Smooth muscle cell (in vitro differentiated cells): ENCODE measurements around the gene SIRPA. TPM values are rescaled to one million over a fixed set of nuclear protein-coding genes. Genes with fewer than 3 reads are reported as not detected.

Source experiments
- DNase-seq: peaks from one replicate; lab custom pipeline; 2025; ENCODE audit not compliant: unreplicated experiment; lab: John Stamatoyannopoulos, UW
- H2AFZ ChIP-seq: fragments of 200-600 bp; sonication (generic); 2 replicates; pipeline ENCODE4 v1.6.0; 2016; ENCODE audit warnings: antibody characterized with exemption, low read depth, mild to moderate bottlenecking
- H3F3A ChIP-seq: fragments of 200-600 bp; sonication (generic); 2 replicates; pipeline ENCODE4 v1.6.0; 2017; ENCODE audit warnings: antibody characterized with exemption, low read depth
- H3K27ac ChIP-seq: fragments of 200-600 bp; sonication (generic); 2 replicates; pipeline ENCODE4 v1.5.1; 2016; ENCODE audit warnings: low read depth, mild to moderate bottlenecking
- H3K27me3 ChIP-seq: fragments of 200-600 bp; sonication (generic); 2 replicates; pipeline ENCODE4 v1.6.1; 2016; ENCODE audit warnings: low read depth, mild to moderate bottlenecking
- H3K36me3 ChIP-seq: fragments of 200-600 bp; sonication (generic); 2 replicates; pipeline ENCODE4 v1.5.1; 2016; ENCODE audit warnings: low read depth
- H3K4me1 ChIP-seq: fragments of 200-600 bp; sonication (generic); 2 replicates; pipeline ENCODE4 v1.5.1; 2016; ENCODE audit warnings: low read depth
- H3K4me2 ChIP-seq: fragments of 200-600 bp; sonication (generic); 2 replicates; pipeline ENCODE4 v1.6.0; 2016; ENCODE audit warnings: mild to moderate bottlenecking
- H3K4me3 ChIP-seq: fragments of 200-600 bp; sonication (generic); 2 replicates; pipeline ENCODE4 v1.5.1; 2016; ENCODE audit warnings: mild to moderate bottlenecking
- H3K79me2 ChIP-seq: fragments of 200-600 bp; sonication (generic); 2 replicates; pipeline ENCODE4 v1.6.0; 2016; ENCODE audit warnings: low read depth, mild to moderate bottlenecking
- H3K9ac ChIP-seq: fragments of 200-600 bp; sonication (generic); 2 replicates; pipeline ENCODE4 v1.6.0; 2016; ENCODE audit warnings: low read depth
- H3K9me3 ChIP-seq: fragments of 200-600 bp; sonication (generic); replicated peaks from 2 replicates; pipeline ENCODE4 v1.5.1; 2016; ENCODE audit warnings: low read depth
- H4K20me1 ChIP-seq: fragments of 200-600 bp; sonication (generic); 2 replicates; pipeline ENCODE4 v1.6.0; 2016; ENCODE audit warnings: low read depth
- WGBS: methylation state at CpG from one replicate; pipeline ENCODE4 v1.1.7; 2016; ENCODE audit warnings: low lambda C conversion rate; 5-methylcytosine and 5-hydroxymethylcytosine counted together
- polyA plus RNA-seq: library from polyadenylated mRNA; unstranded; fragments of >200 nt; fragmentation: Nextera tagmentation; extraction: Ambion mirVana; gene quantifications from 2 replicates; pipeline ENCODE4 v1.2.1, GENCODE V29; 2016
- total RNA-seq: library from RNA; depleted of rRNA; stranded (reverse); fragments of >200 nt; gene quantifications from 2 replicates; pipeline ENCODE4 v1.2.3, GENCODE V29; 2014
- TF ChIP-seq, protein P1 (sequence below): fragments of 200-600 bp; sonication (generic); IDR thresholded peaks from 2 replicates; pipeline ENCODE4 v1.5.1; 2017; ENCODE audit warnings: borderline replicate concordance, mild to moderate bottlenecking, antibody characterized with exemption; ENCODE audit not compliant: insufficient read depth, poor library complexity, severe bottlenecking

The SIRPA gene
- total and polyA plus RNA-seq, 2 experiments from 2014 or later, result 8.3 to 14.5 TPM

DNA sequence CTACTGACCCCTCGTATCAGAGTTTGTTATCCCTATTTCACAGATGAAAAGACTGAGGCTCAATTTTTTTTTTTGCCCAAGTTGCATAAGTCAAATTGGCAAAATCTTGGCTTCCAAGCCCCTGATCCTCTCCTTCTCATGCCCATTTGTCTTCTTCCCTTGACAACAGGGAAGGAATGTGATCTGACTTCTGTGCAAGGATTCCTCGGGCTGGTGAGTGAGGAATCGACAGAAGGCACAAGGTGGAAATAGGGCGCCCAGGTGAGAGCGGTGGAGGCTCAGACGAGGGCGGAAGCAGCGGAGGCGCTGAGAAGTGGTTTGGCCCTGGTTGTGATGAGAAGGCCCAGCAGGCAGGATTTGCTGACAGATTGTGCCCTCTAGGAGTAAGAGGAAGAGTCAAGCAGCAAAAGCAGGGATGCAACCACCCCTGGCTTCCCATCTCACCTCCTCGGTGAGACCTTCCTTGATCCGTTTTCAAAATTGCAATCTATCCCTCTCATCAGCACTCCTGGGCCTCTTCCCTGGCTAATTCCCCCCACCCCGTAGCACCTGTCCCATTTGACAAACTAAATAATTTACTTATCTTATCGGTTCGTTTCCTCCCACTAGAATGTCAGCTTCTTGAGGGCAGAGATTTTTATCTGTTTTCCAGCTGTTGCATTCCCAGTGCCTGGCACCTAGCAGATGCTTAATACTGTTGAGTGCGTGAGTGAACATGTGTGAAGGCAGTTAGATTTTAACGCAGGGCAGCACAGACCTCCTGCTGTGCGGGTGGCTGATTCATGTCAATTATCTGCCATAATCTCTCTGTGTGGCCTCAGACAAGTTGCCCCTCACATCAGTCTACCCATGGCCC is 3.7 kb upstream of the SIRPA start:
- TF ChIP-seq, protein P1, sequence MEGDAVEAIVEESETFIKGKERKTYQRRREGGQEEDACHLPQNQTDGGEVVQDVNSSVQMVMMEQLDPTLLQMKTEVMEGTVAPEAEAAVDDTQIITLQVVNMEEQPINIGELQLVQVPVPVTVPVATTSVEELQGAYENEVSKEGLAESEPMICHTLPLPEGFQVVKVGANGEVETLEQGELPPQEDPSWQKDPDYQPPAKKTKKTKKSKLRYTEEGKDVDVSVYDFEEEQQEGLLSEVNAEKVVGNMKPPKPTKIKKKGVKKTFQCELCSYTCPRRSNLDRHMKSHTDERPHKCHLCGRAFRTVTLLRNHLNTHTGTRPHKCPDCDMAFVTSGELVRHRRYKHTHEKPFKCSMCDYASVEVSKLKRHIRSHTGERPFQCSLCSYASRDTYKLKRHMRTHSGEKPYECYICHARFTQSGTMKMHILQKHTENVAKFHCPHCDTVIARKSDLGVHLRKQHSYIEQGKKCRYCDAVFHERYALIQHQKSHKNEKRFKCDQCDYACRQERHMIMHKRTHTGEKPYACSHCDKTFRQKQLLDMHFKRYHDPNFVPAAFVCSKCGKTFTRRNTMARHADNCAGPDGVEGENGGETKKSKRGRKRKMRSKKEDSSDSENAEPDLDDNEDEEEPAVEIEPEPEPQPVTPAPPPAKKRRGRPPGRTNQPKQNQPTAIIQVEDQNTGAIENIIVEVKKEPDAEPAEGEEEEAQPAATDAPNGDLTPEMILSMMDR, result no peak

DNA sequence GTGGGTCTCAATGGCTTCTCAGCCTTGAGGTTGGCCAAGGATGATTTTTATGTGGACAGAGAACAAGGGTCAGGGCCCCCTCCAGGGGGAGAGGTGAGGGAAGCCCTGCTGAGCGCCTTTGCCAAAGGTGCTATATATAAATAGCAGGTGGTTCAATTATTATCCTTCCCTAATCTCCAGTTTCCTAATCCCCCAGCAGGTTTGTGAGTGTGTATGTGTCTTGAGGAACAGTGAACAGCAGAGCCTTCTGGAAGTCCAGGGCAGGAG is 3.2 kb upstream of the SIRPA start:
- no peak overlapping the region for H3K4me3 ChIP-seq
- no peaks in the 10 kb centered on the region for H3F3A ChIP-seq
- TF ChIP-seq, protein P1, result no peak
- H3K36me3 ChIP-seq, result no peaks in the 10 kb centered on the region
- H3K27ac ChIP-seq, result no peak overlapping the region
- no peak overlapping the region for H3K9ac ChIP-seq
- peaks cover 2% of the 10 kb centered on the region for H3K79me2 ChIP-seq
- no peaks in the 10 kb centered on the region for H3K27me3 ChIP-seq
- WGBS, result 100% methylated on average over 1 of the region's 1 CpG
- H4K20me1 ChIP-seq, result no peaks in the 10 kb centered on the region
- no peak for DNase-seq
- peaks cover 12% of the 10 kb centered on the region for H3K4me1 ChIP-seq
- H3K9me3 ChIP-seq, result no peaks in the 10 kb centered on the region
- H2AFZ ChIP-seq, result no peak overlapping the region
- no peak overlapping the region for H3K4me2 ChIP-seq

More for the DNA sequence above, 3.7 kb upstream of the SIRPA start:
- H2AFZ ChIP-seq, result no peak overlapping the region
- no peak overlapping the region for H3K4me3 ChIP-seq
- H3K27ac ChIP-seq, result no peak overlapping the region
- no peaks in the 10 kb centered on the region for H3K27me3 ChIP-seq
- H3K79me2 ChIP-seq, result no peaks in the 10 kb centered on the region
- no peak overlapping the region for H3K4me2 ChIP-seq
- H3F3A ChIP-seq, result no peaks in the 10 kb centered on the region
- no peaks in the 10 kb centered on the region for H3K36me3 ChIP-seq
- no peak for DNase-seq
- 79% methylated on average over 17 of the region's 17 CpGs for WGBS
- H4K20me1 ChIP-seq, result no peaks in the 10 kb centered on the region
- H3K9me3 ChIP-seq, result no peaks in the 10 kb centered on the region
- H3K9ac ChIP-seq, result no peak overlapping the region
- H3K4me1 ChIP-seq, result peaks cover 12% of the 10 kb centered on the region

DNA sequence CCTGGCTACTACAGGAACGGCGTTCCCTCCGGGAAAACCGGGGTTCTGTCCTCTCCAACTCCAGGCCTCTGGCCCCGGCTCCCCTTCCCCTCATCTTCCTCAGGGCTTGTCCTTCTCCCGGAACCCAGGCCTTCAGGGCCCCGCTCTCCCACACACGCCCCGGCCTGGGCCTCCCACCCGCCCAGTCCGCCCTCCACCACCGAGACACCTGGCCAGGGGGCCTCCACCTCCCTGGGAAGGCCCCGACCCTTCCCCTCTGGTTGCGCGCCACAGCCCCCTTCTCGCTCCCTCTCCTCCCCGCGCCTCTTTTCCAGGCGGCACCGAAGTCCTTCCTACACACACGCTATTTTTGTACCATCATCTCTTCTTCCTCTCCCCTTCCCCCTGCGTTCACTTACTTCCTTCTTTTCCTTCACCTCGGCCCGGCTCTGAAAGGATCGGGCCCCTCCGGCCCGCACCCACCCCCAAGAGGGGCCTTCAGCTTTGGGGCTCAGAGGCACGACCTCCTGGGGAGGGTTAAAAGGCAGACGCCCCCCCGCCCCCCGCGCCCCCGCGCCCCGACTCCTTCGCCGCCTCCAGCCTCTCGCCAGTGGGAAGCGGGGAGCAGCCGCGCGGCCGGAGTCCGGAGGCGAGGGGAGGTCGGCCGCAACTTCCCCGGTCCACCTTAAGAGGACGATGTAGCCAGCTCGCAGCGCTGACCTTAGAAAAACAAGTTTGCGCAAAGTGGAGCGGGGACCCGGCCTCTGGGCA is 1.3 kb upstream of the SIRPA start:
- peak overlapping the region; percentile 82 for H2AFZ ChIP-seq
- peak overlapping the region; percentile 98 for H3K4me2 ChIP-seq
- H3K4me1 ChIP-seq, result peaks cover 12% of the 10 kb centered on the region
- WGBS, result 12% methylated on average over 29 of the region's 54 CpGs
- H4K20me1 ChIP-seq, result no peaks in the 10 kb centered on the region
- H3K36me3 ChIP-seq, result no peaks in the 10 kb centered on the region
- H3K27ac ChIP-seq, result peak overlapping the region; percentile 12
- peaks cover 7% of the 10 kb centered on the region for H3K79me2 ChIP-seq
- H3K4me3 ChIP-seq, result peak overlapping the region; percentile 87
- DNase-seq, result no peak
- H3F3A ChIP-seq, result no peaks in the 10 kb centered on the region
- TF ChIP-seq, protein P1, result no peak
- no peaks in the 10 kb centered on the region for H3K27me3 ChIP-seq
- H3K9me3 ChIP-seq, result no peaks in the 10 kb centered on the region
- no peak overlapping the region for H3K9ac ChIP-seq
